Right lobe of liver (tissue), 6 donors: ENCODE measurements around the gene INPP5A. TPM values are rescaled to one million over a fixed set of nuclear protein-coding genes. Genes with fewer than 3 reads are reported as not detected.

Source experiments
- ATAC-seq, 4 donors: fragments of 200-7000 bp; cut with Tn5 transposase; one replicate each; pipeline ENCODE4 v1.9.1; 2020; ENCODE audit warnings: mild to moderate bottlenecking in 4 of 4, moderate library complexity in 4 of 4
- DNase-seq, 3 donors: peaks; one replicate each; pipeline ENCODE4 v3.0.0-alpha.2; 2020
- H3K27ac ChIP-seq, 3 donors: fragments of 200-600 bp; one replicate each; pipeline ENCODE4 v1.8.0; 2022
- H3K27me3 ChIP-seq, 2 donors: fragments of 200-600 bp; one replicate each; pipeline ENCODE4 v1.8.0; 2022
- H3K36me3 ChIP-seq, 4 donors: fragments of 200-600 bp; sonication (generic) in 1 of 4; one replicate each; pipeline versions ENCODE4 v1.5.1 to v1.8.0; 2017 to 2022; ENCODE audit warnings: control low read depth in 1 of 4
- H3K4me1 ChIP-seq, 4 donors: fragments of 200-600 bp; sonication (generic) in 1 of 4; one replicate each; pipeline versions ENCODE4 v1.5.1 to v1.8.0; 2017 to 2022; ENCODE audit warnings: control low read depth in 1 of 4
- H3K4me3 ChIP-seq, 3 donors: fragments of 200-600 bp; one replicate each; pipeline ENCODE4 v1.8.0; 2022
- H3K9me3 ChIP-seq, 4 donors: fragments of 200-600 bp; sonication (generic) in 1 of 4; one replicate each; pipeline versions ENCODE4 v1.5.1 to v1.8.0; 2017 to 2022; ENCODE audit warnings: control low read depth in 1 of 4
- CTCF ChIP-seq, 4 donors: fragments of 200-600 bp in 3 of 4; fragments of 450-650 bp in 1 of 4; IDR thresholded peaks; one replicate each; pipeline versions ENCODE4 v1.5.1 to v1.8.0; 2016 to 2022; ENCODE audit warnings: antibody characterized with exemption in 4 of 4, mild to moderate bottlenecking in 2 of 4
- POLR2A ChIP-seq: fragments of 450-650 bp; IDR thresholded peaks from one replicate; pipeline ENCODE4 v1.6.1; 2017; ENCODE audit warnings: antibody characterized with exemption, mild to moderate bottlenecking
- WGBS: methylation state at CpG from one replicate; pipeline ENCODE4 v1.1.6; 2018; ENCODE audit warnings: low coverage, low lambda C conversion rate; ENCODE audit not compliant: insufficient coverage; ENCODE audit errors: missing lambda C conversion rate; 5-methylcytosine and 5-hydroxymethylcytosine counted together
- intact Hi-C, 2 donors: fragments of 100-400 bp; cut with DNase I; formaldehyde crosslinking; loops; one replicate each; pipeline versions ENCODE4 v1.11.2 to v1.14.1; 2022
- total RNA-seq, 6 experiments: library from RNA; depleted of rRNA in 2 of 6; stranded (reverse); fragments of >200 nt in 2 of 6; fragmentation: NEBNext Ultra II Directional in 3 of 6; extraction: Animal tissue kit (Norgen Biotek cat#: 25700) in 3 of 6; gene quantifications; one replicate each; pipeline versions ENCODE4 v1.1.0 to v1.2.4, GENCODE V29; 2016 to 2023
- donor health status: DM: no; HTN: yes; CAD: no.
- donor health status: DM: no; HTN: no; CAD: no.
- donor health status: DM: no; HTN: no; CAD: no.
- donor health status: DM: no; HTN: yes; CAD: no.
- donor health status: DM: no; HTN: yes; CAD: no.

The INPP5A gene
- total RNA-seq, 6 experiments from 2014 or later: 12.5 to 24.6 (median 16.9) TPM

- WGBS: 18% methylated on average over 1 of the region's 1 CpG
- Histone ChIP-seq H3K4me3 (no peak overlapping the region), H3K4me1 (peaks cover 0 to 31% (median 12%) of the 10 kb centered on the region in 4 donors)
Measured at GRCh38 chr10:132580617-132581016, 43.0 kb downstream of the INPP5A start.

GRCh38 chr10:132582137-132582536, 44.5 kb downstream of the INPP5A start:
- Histone ChIP-seq H3K36me3 (no peaks in the 10 kb centered on the region), H3K27ac (no peak overlapping the region), H3K9me3 (no peaks in the 10 kb centered on the region), H3K4me1 (peaks cover 0 to 25% (median 11%) of the 10 kb centered on the region in 4 donors), H3K4me3 (no peak overlapping the region), H3K27me3 (no peaks in the 10 kb centered on the region)
- TF ChIP-seq POLR2A: no peak
- no peak for TF ChIP-seq CTCF (IDR thresholded peaks at IDR 0.05)
- WGBS: 94% methylated on average over 4 of the region's 4 CpGs
- ATAC-seq (no peak), DNase-seq (no peak)
- intact Hi-C loops: no loop called here

More at GRCh38 chr10:132580617-132581016, 43.0 kb downstream of the INPP5A start:
- H3K27me3 ChIP-seq: no peaks in the 10 kb centered on the region
- intact Hi-C loops: no loop called here
- TF ChIP-seq CTCF (IDR thresholded peaks at IDR 0.05) (no peak), POLR2A (no peak)
- DNase-seq (no peak), ATAC-seq (peak in 2 of 4 donors; percentile 43 to 53)
- no peaks in the 10 kb centered on the region for H3K36me3 ChIP-seq
- H3K9me3 ChIP-seq: no peaks in the 10 kb centered on the region
- peak overlapping the region in 2 of 3 donors; percentile 71 to 79 for H3K27ac ChIP-seq

DNA sequence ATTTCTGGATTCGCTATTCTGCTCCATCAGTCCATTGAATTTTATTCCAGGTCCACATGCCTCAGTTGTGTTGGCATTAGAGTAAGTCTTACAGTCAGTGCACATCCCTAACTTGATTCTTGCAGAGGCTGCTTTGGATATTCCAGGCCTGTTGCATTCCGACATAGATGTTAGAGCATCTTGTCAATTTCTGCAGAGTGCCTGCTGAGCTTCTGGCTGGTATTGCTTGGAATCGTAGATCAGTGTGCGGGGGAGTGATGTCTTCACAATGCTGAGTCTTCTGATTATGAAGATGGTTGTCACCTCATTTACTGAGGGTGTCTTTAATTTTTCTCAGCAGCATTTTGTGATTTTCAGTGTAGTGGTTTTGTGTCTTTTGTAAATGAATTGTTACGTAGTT, 45.2 kb downstream of the INPP5A start:
- peaks cover 0 to 27% (median 8%) of the 10 kb centered on the region in 4 donors for H3K4me1 ChIP-seq
- H3K9me3 ChIP-seq: no peaks in the 10 kb centered on the region
- ATAC-seq (no peak), DNase-seq (no peak)
- intact Hi-C loops: no loop called here
- H3K4me3 ChIP-seq: no peak overlapping the region
- H3K27me3 ChIP-seq: no peaks in the 10 kb centered on the region
- 91% methylated on average over 5 of the region's 5 CpGs for WGBS
- TF ChIP-seq CTCF (IDR thresholded peaks at IDR 0.05): no peak
- TF ChIP-seq POLR2A: no peak
- no peak overlapping the region for H3K27ac ChIP-seq
- no peaks in the 10 kb centered on the region for H3K36me3 ChIP-seq

GRCh38 chr10:132583456-132583855, 45.9 kb downstream of the INPP5A start:
- Histone ChIP-seq H3K4me3 (no peak overlapping the region), H3K9me3 (no peaks in the 10 kb centered on the region), H3K36me3 (no peaks in the 10 kb centered on the region), H3K4me1 (peaks cover 0 to 22% (median 6%) of the 10 kb centered on the region in 4 donors), H3K27ac (no peak overlapping the region), H3K27me3 (no peaks in the 10 kb centered on the region)
- TF ChIP-seq POLR2A: no peak
- TF ChIP-seq CTCF (IDR thresholded peaks at IDR 0.05): no peak
- WGBS: 75% methylated on average over 9 of the region's 9 CpGs
- no peak for ATAC-seq
- DNase-seq: no peak
- intact Hi-C loops: no loop called here

DNA sequence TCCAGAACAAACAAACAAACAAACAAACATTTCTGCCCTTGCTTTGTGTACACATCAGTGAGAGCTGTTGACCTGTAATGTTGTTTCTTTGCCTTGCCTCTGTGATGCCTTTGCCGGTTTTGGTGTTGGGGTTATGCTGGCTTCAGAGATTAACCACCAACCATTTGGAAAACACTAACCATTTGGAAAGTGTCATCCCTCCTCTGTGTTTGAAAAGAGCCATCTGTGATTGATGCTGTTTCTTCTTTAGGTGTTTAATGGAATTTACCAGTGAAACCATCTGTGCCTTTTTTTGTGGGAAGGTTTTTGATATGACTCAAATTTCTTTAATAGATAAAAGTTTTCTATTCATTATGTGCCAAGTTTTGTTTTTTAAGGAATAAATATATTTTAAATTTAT, 46.5 kb downstream of the INPP5A start:
- no peaks in the 10 kb centered on the region for H3K27me3 ChIP-seq
- H3K4me1 ChIP-seq: peaks cover 0 to 24% (median 6%) of the 10 kb centered on the region in 4 donors
- no peak for DNase-seq
- ATAC-seq: peak in 1 of 4 donors; percentile 4
- H3K27ac ChIP-seq: no peak overlapping the region
- no peaks in the 10 kb centered on the region for H3K9me3 ChIP-seq
- H3K36me3 ChIP-seq: no peaks in the 10 kb centered on the region
- TF ChIP-seq CTCF (IDR thresholded peaks at IDR 0.05): no peak
- TF ChIP-seq POLR2A: no peak
- no peak overlapping the region for H3K4me3 ChIP-seq
- 73% methylated on average over 1 of the region's 1 CpG for WGBS
- intact Hi-C loops: no loop called here
